Prostate gland (tissue), 2 donors: Measurements from ENCODE around the gene TMEM114.

Source experiments
- POLR2A ChIP-seq: fragments of 450-650 bp; IDR thresholded peaks from one replicate; pipeline ENCODE4 v1.6.1; 2016; ENCODE audit warnings: antibody characterized with exemption, mild to moderate bottlenecking
- POLR2AphosphoS5 ChIP-seq: sonication (generic); formaldehyde crosslinking; IDR thresholded peaks from one replicate; pipeline ENCODE4 v1.6.1; 2017; ENCODE audit warnings: antibody characterized with exemption
- TF ChIP-seq, protein P1 (sequence below), 4 experiments: fragments of 200-600 bp in 2 of 4; fragments of 450-650 bp in 2 of 4; sonication (generic) in 2 of 4; IDR thresholded peaks; 1 replicate in 3 of 4; 2 replicates in 1 of 4; pipeline ENCODE4 v1.5.1; 2016 to 2019; ENCODE audit warnings: antibody characterized with exemption in 4 of 4, mild to moderate bottlenecking in 2 of 4, moderate library complexity in 2 of 4

DNA sequence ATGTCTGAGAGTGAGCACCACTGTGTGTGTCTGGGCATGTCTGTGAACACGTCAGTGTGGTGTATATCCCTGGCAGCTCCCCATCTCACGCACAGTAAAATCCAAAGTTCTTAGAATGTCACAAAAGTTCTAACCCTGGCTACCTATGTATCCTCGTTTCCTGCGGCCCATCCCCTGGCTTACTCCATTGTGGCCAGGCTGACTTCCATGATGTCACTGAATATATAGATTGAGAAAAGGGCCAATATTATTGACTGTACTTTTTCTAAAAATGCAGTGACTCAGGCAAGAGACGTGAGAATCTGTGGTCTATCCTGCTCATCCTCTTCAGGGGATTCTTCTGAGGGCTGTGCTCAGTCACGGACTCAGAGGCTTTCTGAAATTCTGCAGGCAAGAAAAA lies 30.2 kb upstream of the TMEM114 start:
- TF ChIP-seq, protein P1, sequence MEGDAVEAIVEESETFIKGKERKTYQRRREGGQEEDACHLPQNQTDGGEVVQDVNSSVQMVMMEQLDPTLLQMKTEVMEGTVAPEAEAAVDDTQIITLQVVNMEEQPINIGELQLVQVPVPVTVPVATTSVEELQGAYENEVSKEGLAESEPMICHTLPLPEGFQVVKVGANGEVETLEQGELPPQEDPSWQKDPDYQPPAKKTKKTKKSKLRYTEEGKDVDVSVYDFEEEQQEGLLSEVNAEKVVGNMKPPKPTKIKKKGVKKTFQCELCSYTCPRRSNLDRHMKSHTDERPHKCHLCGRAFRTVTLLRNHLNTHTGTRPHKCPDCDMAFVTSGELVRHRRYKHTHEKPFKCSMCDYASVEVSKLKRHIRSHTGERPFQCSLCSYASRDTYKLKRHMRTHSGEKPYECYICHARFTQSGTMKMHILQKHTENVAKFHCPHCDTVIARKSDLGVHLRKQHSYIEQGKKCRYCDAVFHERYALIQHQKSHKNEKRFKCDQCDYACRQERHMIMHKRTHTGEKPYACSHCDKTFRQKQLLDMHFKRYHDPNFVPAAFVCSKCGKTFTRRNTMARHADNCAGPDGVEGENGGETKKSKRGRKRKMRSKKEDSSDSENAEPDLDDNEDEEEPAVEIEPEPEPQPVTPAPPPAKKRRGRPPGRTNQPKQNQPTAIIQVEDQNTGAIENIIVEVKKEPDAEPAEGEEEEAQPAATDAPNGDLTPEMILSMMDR (IDR thresholded peaks at IDR 0.05) = no peak
- TF ChIP-seq POLR2A (no peak), POLR2AphosphoS5 (no peak)
